SH-SY5Y (cell line): ENCODE data around the gene RNF145.

Source experiments
- GATA2 ChIP-seq: IDR thresholded peaks from 2 replicates; pipeline ENCODE4 v1.6.1; 2011; ENCODE audit warnings: mild to moderate bottlenecking, low read depth, low read length
- GATA3 ChIP-seq: IDR thresholded peaks from 2 replicates; pipeline ENCODE4 v1.6.1; 2011; ENCODE audit warnings: low read depth, mild to moderate bottlenecking, low read length, moderate library complexity

DNA sequence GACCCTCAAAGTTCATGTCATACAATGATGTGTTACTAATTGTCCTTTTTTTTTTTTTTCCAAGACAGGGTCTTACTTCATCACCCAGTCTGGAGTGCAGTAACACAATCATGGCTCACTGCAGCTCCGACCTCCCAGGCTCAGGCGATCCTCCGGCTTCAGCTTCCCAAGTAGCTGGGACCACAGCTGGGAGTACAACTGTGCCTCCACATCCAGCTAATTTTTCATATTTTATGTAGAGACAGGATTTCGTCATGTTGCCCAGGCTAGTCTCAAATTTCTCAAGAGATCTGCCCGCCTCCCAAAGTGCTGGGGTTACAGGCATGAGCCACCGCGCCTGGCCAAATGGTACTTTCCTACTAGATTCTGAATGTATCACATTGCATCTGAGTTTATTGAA, 60.3 kb downstream of the RNF145 start:
- TF ChIP-seq GATA2, result no peak
- no peak for TF ChIP-seq GATA3
